Trophoblast cell (in vitro differentiated cells and primary cell): ENCODE measurements around the gene OSBPL9.

Experiments
- DNase-seq, 2 donors: peaks; one replicate each; pipeline ENCODE4 v3.0.0-alpha.2; 2016
- H2AFZ ChIP-seq: 2 replicates; pipeline ENCODE4 v1.6.1; 2013; ENCODE audit warnings: low read length, moderate library complexity, mild to moderate bottlenecking; ENCODE audit not compliant: insufficient read depth, poor library complexity
- H2AK5ac ChIP-seq: 2 replicates; pipeline ENCODE4 v1.6.1; 2013; ENCODE audit warnings: mild to moderate bottlenecking, low read length
- H2BK120ac ChIP-seq: 2 replicates; pipeline ENCODE4 v1.6.1; 2013; ENCODE audit warnings: low read length, mild to moderate bottlenecking, moderate library complexity; ENCODE audit not compliant: insufficient read depth, poor library complexity
- H2BK12ac ChIP-seq: 2 replicates; pipeline ENCODE4 v1.6.1; 2013; ENCODE audit warnings: mild to moderate bottlenecking, low read length, moderate library complexity
- H2BK5ac ChIP-seq: 2 replicates; pipeline ENCODE4 v1.6.1; 2013; ENCODE audit warnings: low read length, low read depth, moderate library complexity, mild to moderate bottlenecking; ENCODE audit not compliant: poor library complexity
- H3K14ac ChIP-seq: 2 replicates; pipeline ENCODE4 v1.6.1; 2013; ENCODE audit warnings: mild to moderate bottlenecking, low read length
- H3K18ac ChIP-seq: 2 replicates; pipeline ENCODE4 v1.6.1; 2013; ENCODE audit warnings: mild to moderate bottlenecking, low read length
- H3K23ac ChIP-seq: 2 replicates; pipeline ENCODE4 v1.6.1; 2013; ENCODE audit warnings: low read length
- H3K27ac ChIP-seq: 2 replicates; pipeline ENCODE4 v1.5.1; 2013; ENCODE audit warnings: low read depth, mild to moderate bottlenecking, inconsistent platforms, low read length, moderate library complexity
- H3K27me3 ChIP-seq: 2 replicates; pipeline ENCODE4 v1.6.1; 2013; ENCODE audit warnings: inconsistent platforms, mild to moderate bottlenecking, low read length, moderate library complexity; ENCODE audit not compliant: insufficient read depth
- H3K36me3 ChIP-seq, 2 experiments: 1 replicate in 1 of 2; 2 replicates in 1 of 2; pipeline ENCODE4 v1.6.1; 2013; ENCODE audit warnings: low read length in 2 of 2, mild to moderate bottlenecking in 2 of 2, moderate library complexity in 1 of 2; ENCODE audit not compliant: insufficient read depth in 2 of 2, control insufficient read depth in 1 of 2
- H3K4ac ChIP-seq: 2 replicates; pipeline ENCODE4 v1.6.1; 2013; ENCODE audit warnings: low read depth, mild to moderate bottlenecking, low read length, moderate library complexity
- H3K4me1 ChIP-seq, 2 experiments: 1 replicate in 1 of 2; 2 replicates in 1 of 2; pipeline ENCODE4 v1.6.1; 2013; ENCODE audit warnings: low read length in 2 of 2, mild to moderate bottlenecking in 2 of 2, moderate library complexity in 1 of 2; ENCODE audit not compliant: insufficient read depth in 2 of 2, control insufficient read depth in 1 of 2
- H3K4me2 ChIP-seq: 2 replicates; pipeline ENCODE4 v1.6.1; 2013; ENCODE audit warnings: inconsistent platforms, mild to moderate bottlenecking, low read length, moderate library complexity
- H3K4me3 ChIP-seq: 2 replicates; pipeline ENCODE4 v1.5.1; 2013; ENCODE audit warnings: mild to moderate bottlenecking, low read depth, low read length, inconsistent platforms
- H3K79me1 ChIP-seq: one replicate; pipeline ENCODE4 v1.6.1; 2013; ENCODE audit warnings: low read length
- H3K79me2 ChIP-seq: 2 replicates; pipeline ENCODE4 v1.6.1; 2013; ENCODE audit warnings: low read length, mild to moderate bottlenecking; ENCODE audit not compliant: control insufficient read depth, insufficient read depth, poor library complexity
- H3K9ac ChIP-seq: 2 replicates; pipeline ENCODE4 v1.6.1; 2013; ENCODE audit warnings: mild to moderate bottlenecking, low read length
- H3K9me3 ChIP-seq: 2 replicates; pipeline ENCODE4 v1.6.1; 2013; ENCODE audit warnings: low read depth, mild to moderate bottlenecking, control low read depth, inconsistent platforms, low read length; ENCODE audit not compliant: insufficient read depth
- H4K12ac ChIP-seq: 2 replicates; pipeline ENCODE4 v1.6.1; 2013; ENCODE audit warnings: low read depth, mild to moderate bottlenecking, low read length, moderate library complexity
- H4K8ac ChIP-seq: 2 replicates; pipeline ENCODE4 v1.6.1; 2013; ENCODE audit warnings: low read depth, mild to moderate bottlenecking, low read length, moderate library complexity
- H4K91ac ChIP-seq: one replicate; pipeline ENCODE4 v1.6.1; 2013; ENCODE audit warnings: low read depth, mild to moderate bottlenecking, low read length, moderate library complexity
- WGBS: extraction: QIAGEN DNeasy Blood & Tissue Kit; methylation state at CpG from one replicate; pipeline ENCODE4 v1.1.7; 2013; ENCODE audit warnings: missing lambda C conversion rate; ENCODE audit not compliant: insufficient read length, insufficient coverage; ENCODE audit errors: extremely low coverage; 5-methylcytosine and 5-hydroxymethylcytosine counted together

OSBPL9 gene

GRCh38 chr1:51649593-51650091 lies 32.8 kb downstream of the OSBPL9 start:
- no peaks in the 10 kb centered on the region for H3K27me3 ChIP-seq
- no peak overlapping the region for H3K9ac ChIP-seq
- H4K91ac ChIP-seq: peak overlapping the region; percentile 99
- no peak overlapping the region for H3K23ac ChIP-seq
- H2BK120ac ChIP-seq: peak overlapping the region; percentile 99
- H3K79me1 ChIP-seq: peaks cover 22% of the 10 kb centered on the region
- WGBS: no CpG with 5 or more reads among the region's 4 CpGs
- DNase-seq: peak in 1 of 2 donors; percentile 46
- no peak overlapping the region for H3K4me2 ChIP-seq
- H3K9me3 ChIP-seq: no peaks in the 10 kb centered on the region
- no peak overlapping the region for H4K12ac ChIP-seq
- H3K36me3 ChIP-seq: peaks cover 0 to 2% of the 10 kb centered on the region in 2 experiments
- H3K14ac ChIP-seq: peak overlapping the region; percentile 97
- peak overlapping the region; percentile 82 for H2AK5ac ChIP-seq
- peak overlapping the region; percentile 99 for H2BK5ac ChIP-seq
- peaks cover 4% of the 10 kb centered on the region for H3K79me2 ChIP-seq
- peaks cover 16 to 18% of the 10 kb centered on the region in 2 experiments for H3K4me1 ChIP-seq
- peak overlapping the region; percentile 83 for H4K8ac ChIP-seq
- peak overlapping the region; percentile 100 for H2BK12ac ChIP-seq
- no peak overlapping the region for H2AFZ ChIP-seq
- peak overlapping the region; percentile 93 for H3K4ac ChIP-seq
- no peak overlapping the region for H3K4me3 ChIP-seq
- H3K27ac ChIP-seq: peak overlapping the region; percentile 95
- peak overlapping the region; percentile 96 for H3K18ac ChIP-seq

DNA sequence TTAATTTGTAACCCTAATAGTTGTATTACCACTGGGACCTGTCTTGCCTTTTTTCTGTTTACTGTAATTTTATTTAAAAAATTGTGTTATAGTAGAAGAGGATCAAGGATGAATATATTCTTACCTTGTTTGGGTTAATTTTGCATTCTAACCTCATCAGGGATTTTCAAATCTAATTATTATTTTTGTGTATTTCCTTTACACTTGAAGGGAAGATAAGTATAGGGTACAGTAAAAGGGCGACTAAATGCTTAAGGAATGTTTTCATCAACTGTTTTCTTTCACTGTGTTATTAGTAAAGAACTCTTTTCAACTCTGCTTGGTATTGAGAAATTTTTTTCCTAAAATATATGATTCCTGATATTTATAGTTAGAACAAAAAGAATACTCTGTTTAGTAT lies 33.3 kb downstream of the OSBPL9 start:
- no peak overlapping the region for H3K23ac ChIP-seq
- no peak overlapping the region for H4K91ac ChIP-seq
- peaks cover 19% of the 10 kb centered on the region for H3K79me1 ChIP-seq
- no peaks in the 10 kb centered on the region for H3K9me3 ChIP-seq
- no peaks in the 10 kb centered on the region for H3K27me3 ChIP-seq
- no peak for DNase-seq
- H3K36me3 ChIP-seq: peaks cover 1 to 2% of the 10 kb centered on the region in 2 experiments
- H2AK5ac ChIP-seq: no peak overlapping the region
- peaks cover 2% of the 10 kb centered on the region for H3K79me2 ChIP-seq
- no peak overlapping the region for H4K8ac ChIP-seq
- H3K4ac ChIP-seq: no peak overlapping the region
- H2AFZ ChIP-seq: no peak overlapping the region
- H4K12ac ChIP-seq: no peak overlapping the region
- H3K4me1 ChIP-seq: peaks cover 13 to 18% of the 10 kb centered on the region in 2 experiments
- peak overlapping the region; percentile 95 for H3K27ac ChIP-seq
- H3K4me2 ChIP-seq: no peak overlapping the region
- no peak overlapping the region for H3K4me3 ChIP-seq
- H3K14ac ChIP-seq: no peak overlapping the region
- H3K18ac ChIP-seq: no peak overlapping the region
- no CpG with 5 or more reads among the region's 1 CpG for WGBS
- peak overlapping the region; percentile 99 for H2BK120ac ChIP-seq
- H2BK12ac ChIP-seq: peak overlapping the region; percentile 100
- peak overlapping the region; percentile 99 for H2BK5ac ChIP-seq
- no peak overlapping the region for H3K9ac ChIP-seq

GRCh38 chr1:51651552-51651942 lies 34.7 kb downstream of the OSBPL9 start:
- Histone ChIP-seq H3K4me2 (no peak overlapping the region), H2AFZ (no peak overlapping the region), H3K14ac (no peak overlapping the region), H3K4me1 (peaks cover 15 to 18% of the 10 kb centered on the region in 2 experiments), H3K36me3 (peaks cover under 1 to 4% of the 10 kb centered on the region in 2 experiments), H3K27me3 (no peaks in the 10 kb centered on the region), H4K8ac (peak overlapping the region; percentile 9), H3K4me3 (no peak overlapping the region), H3K27ac (peak overlapping the region; percentile 94), H3K18ac (peak overlapping the region; percentile 76), H3K9ac (no peak overlapping the region), H4K91ac (peak overlapping the region; percentile 82), H3K4ac (no peak overlapping the region), H3K79me2 (peaks cover 3% of the 10 kb centered on the region), H2BK120ac (peak overlapping the region; percentile 62), H2AK5ac (no peak overlapping the region), H2BK5ac (peak overlapping the region; percentile 16), H3K9me3 (no peaks in the 10 kb centered on the region), H3K23ac (no peak overlapping the region), H2BK12ac (peak overlapping the region; percentile 66), H4K12ac (peak overlapping the region; percentile 18), H3K79me1 (peaks cover 20% of the 10 kb centered on the region)
- WGBS: 100% methylated on average over 1 of the region's 3 CpGs
- DNase-seq: peak in 1 of 2 donors; percentile 38

GRCh38 chr1:51652599-51652998 lies 35.7 kb downstream of the OSBPL9 start:
- Histone ChIP-seq H3K18ac (no peak overlapping the region), H2BK120ac (no peak overlapping the region), H3K79me2 (peaks cover 5% of the 10 kb centered on the region), H3K4me3 (no peak overlapping the region), H4K12ac (no peak overlapping the region), H2AFZ (no peak overlapping the region), H3K79me1 (peaks cover 23% of the 10 kb centered on the region), H3K27ac (peak overlapping the region; percentile 15), H2BK5ac (no peak overlapping the region), H3K4me1 (peaks cover 17 to 18% of the 10 kb centered on the region in 2 experiments), H3K27me3 (no peaks in the 10 kb centered on the region), H3K23ac (no peak overlapping the region), H4K91ac (no peak overlapping the region), H3K14ac (no peak overlapping the region), H2AK5ac (no peak overlapping the region), H3K9ac (no peak overlapping the region), H2BK12ac (no peak overlapping the region), H3K4me2 (no peak overlapping the region), H4K8ac (no peak overlapping the region), H3K9me3 (no peaks in the 10 kb centered on the region), H3K36me3 (peaks cover 1 to 4% of the 10 kb centered on the region in 2 experiments), H3K4ac (peak overlapping the region; percentile 26)
- DNase-seq: no peak
